Erythroblast (primary cell): Measurements from ENCODE around the gene MEP1A.

Experiments used
- GATA1 ChIP-seq: IDR thresholded peaks from 2 replicates; pipeline ENCODE4 v1.6.1; 2011; ENCODE audit warnings: low read depth, mild to moderate bottlenecking, control low read depth, low read length, moderate library complexity
- POLR2A ChIP-seq: IDR thresholded peaks from 2 replicates; pipeline ENCODE4 v1.6.1; 2011; ENCODE audit warnings: mild to moderate bottlenecking, low read length

DNA sequence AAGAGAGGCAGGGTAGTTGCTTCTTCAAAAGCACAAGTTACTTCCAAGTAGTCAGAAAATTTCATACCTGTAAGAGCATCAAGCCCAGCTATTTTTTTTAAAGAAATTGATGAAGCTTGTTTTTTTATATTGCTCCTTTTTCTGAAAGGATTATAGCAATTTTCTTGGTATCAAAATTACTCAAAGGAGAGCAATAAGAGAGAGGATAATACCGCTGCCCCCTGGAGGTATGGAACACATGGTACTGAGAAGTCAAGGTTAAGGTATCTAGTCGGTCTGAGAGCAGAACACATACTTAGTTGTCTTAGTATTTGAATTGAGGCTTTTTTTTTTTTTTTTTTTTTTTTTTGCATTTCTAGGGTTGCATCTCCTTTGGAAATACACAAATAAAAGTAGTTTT, 69.2 kb downstream of the MEP1A start:
- no peak for TF ChIP-seq POLR2A
- TF ChIP-seq GATA1: no peak
